HCT116 (cell line): ENCODE measurements around the gene ARHGAP23.

Experiments used
- CBX3 ChIP-seq: IDR thresholded peaks from 2 replicates; pipeline ENCODE4 v1.6.1; 2012; ENCODE audit warnings: low read depth
- CTCF ChIP-seq, 3 experiments: fragments of 200-600 bp in 1 of 3; sonication (generic) in 1 of 3; IDR thresholded peaks in 2 of 3; conservative IDR thresholded peaks in 1 of 3; 2 replicates each; pipeline ENCODE4 v1.5.1; 2012 to 2017; ENCODE audit warnings: low read depth in 2 of 3, low read length in 2 of 3, antibody characterized with exemption in 1 of 3, borderline replicate concordance in 1 of 3, control low read depth in 1 of 3, mild to moderate bottlenecking in 1 of 3, mixed read lengths in 1 of 3, mixed run types in 1 of 3, moderate library complexity in 1 of 3; ENCODE audit not compliant: insufficient read depth in 1 of 3
- POLR2A ChIP-seq: IDR thresholded peaks from 2 replicates; pipeline ENCODE4 v1.7.0; 2011; ENCODE audit warnings: borderline replicate concordance; ENCODE audit not compliant: insufficient read depth, insufficient read length; ENCODE audit errors: extremely low read depth
- POLR2AphosphoS5 ChIP-seq: IDR thresholded peaks from 2 replicates; pipeline ENCODE4 v1.6.1; 2011; ENCODE audit warnings: mild to moderate bottlenecking, low read depth, low read length, moderate library complexity
- RAD21 ChIP-seq: IDR thresholded peaks from 2 replicates; pipeline ENCODE4 v1.6.1; 2012; ENCODE audit warnings: low read depth, mild to moderate bottlenecking
- ZBTB33 ChIP-seq: IDR thresholded peaks from 2 replicates; pipeline ENCODE4 v1.6.1; 2011; ENCODE audit warnings: mild to moderate bottlenecking, low read length, moderate library complexity; ENCODE audit not compliant: insufficient replicate concordance; ENCODE audit errors: extremely low read depth

- no peak for TF ChIP-seq CTCF (IDR thresholded peaks at IDR 0.05 in 2 of 3, conservative IDR thresholded peaks at IDR 0.05 in 1 of 3; ENCODE audit: borderline replicate concordance in 1 of 3, insufficient read depth in 1 of 3, low read depth in 2 of 3, low read length in 2 of 3)
- TF ChIP-seq POLR2AphosphoS5: no peak
- TF ChIP-seq CBX3: no peak
- no peak for TF ChIP-seq POLR2A
- TF ChIP-seq ZBTB33: no peak
- no peak for TF ChIP-seq RAD21
Measured at GRCh38 chr17:38533241-38533640, 105.0 kb downstream of the ARHGAP23 start.
